Transverse colon (tissue), 4 donors: ENCODE results near the gene CPSF4. TPM values are rescaled to one million over a fixed set of nuclear protein-coding genes. Genes with fewer than 3 reads are reported as not detected.

ENCODE experiments used
- DNase-seq: peaks from one replicate; pipeline ENCODE4 v3.0.0-alpha.2; 2019
- H3K27ac ChIP-seq, 4 donors: fragments of 200-600 bp; sonication (generic); 2 replicates each; pipeline ENCODE4 v1.5.1; 2016 to 2018; ENCODE audit warnings: inconsistent platforms in 4 of 4
- H3K27me3 ChIP-seq: fragments of 200-600 bp; sonication (generic); 2 replicates; pipeline ENCODE4 v1.5.1; 2017; ENCODE audit warnings: inconsistent platforms
- H3K36me3 ChIP-seq, 4 donors: fragments of 200-600 bp; sonication (generic); 2 replicates each; pipeline ENCODE4 v1.5.1; 2017 to 2019; ENCODE audit warnings: inconsistent platforms in 4 of 4
- H3K4me1 ChIP-seq, 4 donors: fragments of 200-600 bp; sonication (generic); 2 replicates each; pipeline ENCODE4 v1.5.1; 2017 to 2020; ENCODE audit warnings: inconsistent platforms in 4 of 4
- H3K4me3 ChIP-seq, 4 donors: fragments of 200-600 bp; sonication (generic); 1 replicate in 1 of 4; 2 replicates in 3 of 4; pipeline versions ENCODE4 v1.5.1 to v1.6.1; 2017 to 2019; ENCODE audit warnings: inconsistent platforms in 4 of 4
- H3K9me3 ChIP-seq, 2 donors: fragments of 200-600 bp; sonication (generic); 2 replicates each; pipeline ENCODE4 v1.5.1; 2017 to 2019; ENCODE audit warnings: inconsistent platforms in 2 of 2
- EP300 ChIP-seq: sonication (generic); formaldehyde crosslinking; IDR thresholded peaks from one replicate; pipeline ENCODE4 v1.6.1; 2017; ENCODE audit warnings: antibody characterized with exemption, low read depth
- POLR2A ChIP-seq: fragments of 450-650 bp; IDR thresholded peaks from one replicate; pipeline ENCODE4 v1.6.1; 2016; ENCODE audit warnings: antibody characterized with exemption, mild to moderate bottlenecking, moderate library complexity
- POLR2AphosphoS5 ChIP-seq, 3 donors: sonication (generic); formaldehyde crosslinking; IDR thresholded peaks; one replicate each; pipeline ENCODE4 v1.6.1; 2016; ENCODE audit warnings: antibody characterized with exemption in 3 of 3
- WGBS, 2 donors: methylation state at CpG; one replicate each; pipeline ENCODE4 v1.1.5; 2018; ENCODE audit warnings: low coverage in 1 of 2; 5-methylcytosine and 5-hydroxymethylcytosine counted together
- in situ Hi-C, 4 donors: fragments of 200-750 bp; cut with MboI; loops; one replicate each; pipeline versions ENCODE4 v1.15.0 to v1.15.1; 2017; ENCODE audit warnings: low sequenced_read_pairs in 3 of 4, low pct_ligation_motif_present in 1 of 4, low pct_unique_long_range_greater_than_20kb in 1 of 4
- intact Hi-C: fragments of 100-400 bp; cut with DNase I; formaldehyde crosslinking; loops from one replicate; pipeline ENCODE4 v1.15.1; 2023; ENCODE audit warnings: low total_unique reads
- total RNA-seq, 4 donors: library from RNA; depleted of rRNA; stranded (reverse); fragments of >200 nt; gene quantifications; one replicate each; pipeline ENCODE4 v1.1.0, GENCODE V29; 2016
- TF ChIP-seq, protein P1 (sequence below), 5 experiments: fragments of 200-600 bp in 3 of 5; fragments of 450-650 bp in 2 of 5; sonication (generic) in 3 of 5; IDR thresholded peaks; 1 replicate in 2 of 5; 2 replicates in 3 of 5; pipeline ENCODE4 v1.5.1; 2016 to 2017; ENCODE audit warnings: antibody characterized with exemption in 5 of 5, inconsistent platforms in 3 of 5, mild to moderate bottlenecking in 2 of 5, moderate library complexity in 1 of 5

The CPSF4 gene
- total RNA-seq, 4 donors from 2014 or later: 20.7 to 65.5 (median 24.8) TPM

DNA sequence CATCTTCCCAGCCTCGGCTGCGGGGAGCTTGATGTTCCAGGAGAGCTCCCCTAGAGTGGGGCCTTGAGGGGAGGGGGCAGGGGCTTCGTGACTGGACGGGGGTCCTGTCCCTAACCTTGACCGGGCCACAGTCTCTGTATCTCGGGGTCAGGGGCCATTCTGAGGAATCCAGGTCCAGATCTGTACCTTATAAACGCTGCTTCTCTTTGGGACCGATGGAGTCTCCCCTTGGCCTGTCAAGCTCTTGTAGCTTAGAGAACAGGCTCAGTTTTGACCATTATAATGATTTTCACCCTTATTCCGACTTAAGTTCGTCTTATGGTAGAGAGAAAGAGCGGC, 66.5 kb downstream of the CPSF4 start:
- in situ Hi-C loops (loop anchor here in 1 of 4 donors (10.0 kb wide), 1 partner anchor 50 kb away; the partner anchor contains the start of genes FAM200A and ZNF655), intact Hi-C loops (no loop called here)
- peak overlapping the region; percentile 89 to 98 (median 90) for H3K27ac ChIP-seq
- peak overlapping the region; percentile 59 to 88 (median 78) for H3K4me3 ChIP-seq
- WGBS, 2 donors: 2 to 6% methylated on average over 3 to 11 of the region's 11 CpGs
- peaks cover 0 to 4% (median 0%) of the 10 kb centered on the region in 4 donors for H3K36me3 ChIP-seq
- TF ChIP-seq, protein P1, sequence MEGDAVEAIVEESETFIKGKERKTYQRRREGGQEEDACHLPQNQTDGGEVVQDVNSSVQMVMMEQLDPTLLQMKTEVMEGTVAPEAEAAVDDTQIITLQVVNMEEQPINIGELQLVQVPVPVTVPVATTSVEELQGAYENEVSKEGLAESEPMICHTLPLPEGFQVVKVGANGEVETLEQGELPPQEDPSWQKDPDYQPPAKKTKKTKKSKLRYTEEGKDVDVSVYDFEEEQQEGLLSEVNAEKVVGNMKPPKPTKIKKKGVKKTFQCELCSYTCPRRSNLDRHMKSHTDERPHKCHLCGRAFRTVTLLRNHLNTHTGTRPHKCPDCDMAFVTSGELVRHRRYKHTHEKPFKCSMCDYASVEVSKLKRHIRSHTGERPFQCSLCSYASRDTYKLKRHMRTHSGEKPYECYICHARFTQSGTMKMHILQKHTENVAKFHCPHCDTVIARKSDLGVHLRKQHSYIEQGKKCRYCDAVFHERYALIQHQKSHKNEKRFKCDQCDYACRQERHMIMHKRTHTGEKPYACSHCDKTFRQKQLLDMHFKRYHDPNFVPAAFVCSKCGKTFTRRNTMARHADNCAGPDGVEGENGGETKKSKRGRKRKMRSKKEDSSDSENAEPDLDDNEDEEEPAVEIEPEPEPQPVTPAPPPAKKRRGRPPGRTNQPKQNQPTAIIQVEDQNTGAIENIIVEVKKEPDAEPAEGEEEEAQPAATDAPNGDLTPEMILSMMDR (IDR thresholded peaks at IDR 0.05): no peak
- TF ChIP-seq EP300 (no peak), POLR2AphosphoS5 (IDR thresholded peaks at IDR 0.05) (no peak), POLR2A (no peak)
- no peaks in the 10 kb centered on the region for H3K27me3 ChIP-seq
- peaks cover 11 to 37% (median 29%) of the 10 kb centered on the region in 4 donors for H3K4me1 ChIP-seq
- no peaks in the 10 kb centered on the region for H3K9me3 ChIP-seq
- no peak for DNase-seq

Other genes starting within 250 kb of the CPSF4 start
- gene KPNA7, start 230.8 kb upstream of the CPSF4 start, total RNA-seq: under 1 TPM in 3 of 4 donors, not detected in 1; 0.60 to 0.82 (median 0.64) TPM
- gene MYH16, start 166.1 kb upstream of the CPSF4 start, total RNA-seq: not detected
- 100 to 1,000 TPM; 104 to 186 (median 147) TPM for gene ARPC1A, start 113.0 kb upstream of the CPSF4 start, total RNA-seq
- gene ARPC1B, start 64.2 kb upstream of the CPSF4 start, total RNA-seq: 100 to 1,000 TPM; 138 to 346 (median 186) TPM
- gene PDAP1, start 30.3 kb upstream of the CPSF4 start, total RNA-seq: 10 to 100 TPM; 27.7 to 54.9 (median 49.9) TPM
- 100 to 1,000 TPM in 1 of 4 donors, 10 to 100 TPM in 2, 1 to 10 TPM in 1; 5.0 to 167 (median 50.1) TPM for gene BUD31, start 30.0 kb upstream of the CPSF4 start, total RNA-seq
- gene PTCD1, start 145 bp upstream of the CPSF4 start, total RNA-seq: 10 to 100 TPM in 1 of 4 donors, 1 to 10 TPM in 3; 1.8 to 38.2 (median 5.5) TPM
- 1,000 to 10,000 TPM in 1 of 4 donors, 100 to 1,000 TPM in 2, 10 to 100 TPM in 1; 61.3 to 1,017 (median 295) TPM for gene ATP5MF, start 27.2 kb downstream of the CPSF4 start, total RNA-seq
- gene ZNF789, start 33.9 kb downstream of the CPSF4 start, total RNA-seq: 10 to 100 TPM; 17.2 to 30.7 (median 20.1) TPM
- gene ZNF394, start 61.3 kb downstream of the CPSF4 start, total RNA-seq: 10 to 100 TPM; 24.5 to 48.7 (median 38.5) TPM
- gene ZKSCAN5, start 65.7 kb downstream of the CPSF4 start, total RNA-seq: 1 to 10 TPM; 4.5 to 8.7 (median 5.9) TPM
- gene FAM200A, start 113.2 kb downstream of the CPSF4 start, total RNA-seq: 1 to 10 TPM in 2 of 4 donors, under 1 TPM in 1, not detected in 1; 0.40 to 4.2 (median 4.1) TPM
- gene ZNF655, start 119.7 kb downstream of the CPSF4 start, total RNA-seq: 100 to 1,000 TPM; 153 to 304 (median 226) TPM
- 1 to 10 TPM in 1 of 4 donors, under 1 TPM in 1, not detected in 2; 0.68 to 1.6 TPM for gene TMEM225B, start 159.3 kb downstream of the CPSF4 start, total RNA-seq
- 10 to 100 TPM; 14.6 to 58.7 (median 18.1) TPM for gene ZSCAN25, start 178.0 kb downstream of the CPSF4 start, total RNA-seq
- 100 to 1,000 TPM; 142 to 543 (median 383) TPM for gene CYP3A5, start 241.1 kb downstream of the CPSF4 start, total RNA-seq